Activated B cell treated with CpG ODN at 0.5 μM for 24 hours (primary cell): ENCODE measurements around the gene PROM1. TPM values are rescaled to one million over a fixed set of nuclear protein-coding genes. Genes with fewer than 3 reads are reported as not detected.

ENCODE experiments used
- ATAC-seq: fragments of 200-7000 bp; cut with Tn5 transposase; one replicate; pipeline ENCODE4 v1.10.0; 2021; ENCODE audit warnings: low read depth, mild to moderate bottlenecking, moderate library complexity
- CTCF ChIA-PET: fragments of 350-600 bp; sonication (Branson Sonifier 250); formaldehyde crosslinking; loops from one replicate; lab custom pipeline; 2021; ENCODE audit warnings: antibody characterized with exemption; lab: Charles Lee
- POLR2A ChIA-PET: fragments of 350-600 bp; sonication (Branson Sonifier 250); formaldehyde crosslinking; loops from one replicate; lab custom pipeline; 2021; ENCODE audit warnings: antibody characterized with exemption; lab: Charles Lee
- DNase-seq: peaks from one replicate; pipeline ENCODE4 v3.0.0; 2022
- H3K27ac Mint-ChIP-seq: one replicate; pipeline ENCODE4 v1.8.0; 2020; ENCODE audit warnings: mixed read lengths
- H3K27me3 Mint-ChIP-seq: one replicate; pipeline ENCODE4 v1.8.0; 2021; ENCODE audit warnings: mixed read lengths
- H3K36me3 Mint-ChIP-seq: one replicate; pipeline ENCODE4 v1.8.0; 2021; ENCODE audit warnings: low read depth, mixed read lengths
- H3K4me1 Mint-ChIP-seq: one replicate; pipeline ENCODE4 v1.8.0; 2021; ENCODE audit warnings: mixed read lengths
- H3K4me3 Mint-ChIP-seq: one replicate; pipeline ENCODE4 v1.8.0; 2020; ENCODE audit warnings: mild to moderate bottlenecking, mixed read lengths
- H3K9me3 Mint-ChIP-seq: one replicate; pipeline ENCODE4 v1.8.0; 2020; ENCODE audit warnings: mixed read lengths
- CTCF ChIP-seq: fragments of 200-600 bp; IDR thresholded peaks from one replicate; pipeline ENCODE4 v1.8.0; 2022; ENCODE audit warnings: antibody characterized with exemption, mild to moderate bottlenecking
- intact Hi-C: fragments of 100-400 bp; cut with micrococcal nuclease; formaldehyde crosslinking; loops from one replicate; pipeline ENCODE4 v1.15.1; 2024
- total RNA-seq: library from RNA; stranded (reverse); gene quantifications from 2 replicates; pipeline ENCODE4 v1.2.3, GENCODE V29; 2022

Gene PROM1
- total RNA-seq, 1 donor from 2014 or later: not detected

- H3K9me3 Mint-ChIP-seq: no peaks in the 10 kb centered on the region
- DNase-seq: no peak
- H3K36me3 Mint-ChIP-seq: no peaks in the 10 kb centered on the region
- TF ChIP-seq CTCF: no peak
- no peak overlapping the region for H3K27ac Mint-ChIP-seq
- peaks cover 16% of the 10 kb centered on the region for H3K4me1 Mint-ChIP-seq
- H3K27me3 Mint-ChIP-seq: peaks cover 46% of the 10 kb centered on the region
- H3K4me3 Mint-ChIP-seq: no peak overlapping the region
- no peak for ATAC-seq
- intact Hi-C loops: no loop called here
- POLR2A ChIA-PET: no interaction called here
- CTCF ChIA-PET: no interaction called here
Observed at GRCh38 chr4:16078195-16078760, 5.5 kb downstream of the PROM1 start.

DNA sequence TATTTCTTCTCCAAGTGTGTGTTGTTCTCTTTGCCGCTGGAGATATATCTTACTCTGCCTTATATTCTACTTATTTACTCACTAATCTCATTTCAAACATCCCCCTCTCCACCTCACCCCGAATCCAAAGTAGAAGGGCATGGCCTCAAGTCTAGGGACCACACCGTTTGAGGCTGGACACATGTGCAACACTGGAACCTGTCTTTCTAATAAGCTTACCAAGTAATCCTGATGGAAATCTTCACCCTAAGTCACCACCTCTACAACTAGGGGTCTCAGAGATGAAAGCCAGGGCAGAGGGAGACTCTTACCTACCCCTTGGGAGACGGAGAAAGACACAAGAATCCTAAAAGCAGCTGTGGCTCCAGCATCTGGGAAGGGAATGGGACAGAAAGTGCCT, 6.0 kb downstream of the PROM1 start:
- H3K27me3 Mint-ChIP-seq: peaks cover 47% of the 10 kb centered on the region
- no peak for TF ChIP-seq CTCF
- ChIA-PET POLR2A (no interaction called here), CTCF (no interaction called here)
- no peak overlapping the region for H3K27ac Mint-ChIP-seq
- intact Hi-C loops: no loop called here
- peaks cover 13% of the 10 kb centered on the region for H3K4me1 Mint-ChIP-seq
- no peaks in the 10 kb centered on the region for H3K9me3 Mint-ChIP-seq
- no peak overlapping the region for H3K4me3 Mint-ChIP-seq
- DNase-seq (no peak), ATAC-seq (no peak)
- no peaks in the 10 kb centered on the region for H3K36me3 Mint-ChIP-seq

GRCh38 chr4:16075975-16076757, 7.7 kb downstream of the PROM1 start:
- POLR2A ChIA-PET: no interaction called here
- H3K27me3 Mint-ChIP-seq: peaks cover 41% of the 10 kb centered on the region
- no peaks in the 10 kb centered on the region for H3K9me3 Mint-ChIP-seq
- no peak for ATAC-seq
- intact Hi-C loops: no loop called here
- H3K4me1 Mint-ChIP-seq: no peaks in the 10 kb centered on the region
- no peak for TF ChIP-seq CTCF
- H3K4me3 Mint-ChIP-seq: no peak overlapping the region
- CTCF ChIA-PET: no interaction called here
- H3K36me3 Mint-ChIP-seq: no peaks in the 10 kb centered on the region
- no peak for DNase-seq
- H3K27ac Mint-ChIP-seq: no peak overlapping the region

GRCh38 chr4:16075061-16075460, 8.8 kb downstream of the PROM1 start:
- Mint-ChIP-seq H3K36me3 (no peaks in the 10 kb centered on the region), H3K27ac (no peak overlapping the region), H3K4me3 (no peak overlapping the region), H3K27me3 (peaks cover 40% of the 10 kb centered on the region), H3K4me1 (no peaks in the 10 kb centered on the region), H3K9me3 (no peaks in the 10 kb centered on the region)
- TF ChIP-seq CTCF: no peak
- ATAC-seq (no peak), DNase-seq (no peak)
- intact Hi-C loops: no loop called here
- ChIA-PET POLR2A (no interaction called here), CTCF (no interaction called here)

DNA sequence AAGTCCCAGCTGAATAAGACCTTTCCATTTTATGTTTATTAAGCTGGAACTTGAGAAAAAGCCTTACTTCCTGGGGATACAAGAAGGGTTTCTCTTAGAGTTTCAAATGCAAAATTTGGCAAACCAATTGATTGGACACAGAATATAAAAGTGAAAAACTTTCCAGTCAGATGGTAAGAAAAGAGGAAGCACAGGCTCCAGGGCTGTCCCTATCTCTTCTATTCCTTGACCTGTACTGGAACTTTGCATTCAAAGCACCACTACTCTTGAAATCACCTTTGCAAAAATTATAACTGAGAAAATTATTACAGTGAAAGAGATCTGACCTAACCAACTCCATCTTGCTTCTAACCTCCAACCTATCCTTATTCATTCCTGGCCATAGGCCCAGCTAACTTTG, 11.7 kb downstream of the PROM1 start:
- POLR2A ChIA-PET: no interaction called here
- TF ChIP-seq CTCF: no peak
- Mint-ChIP-seq H3K4me3 (no peak overlapping the region), H3K27me3 (peaks cover 22% of the 10 kb centered on the region), H3K36me3 (no peaks in the 10 kb centered on the region), H3K27ac (no peak overlapping the region), H3K9me3 (no peaks in the 10 kb centered on the region), H3K4me1 (no peaks in the 10 kb centered on the region)
- intact Hi-C loops: no loop called here
- CTCF ChIA-PET: no interaction called here
- ATAC-seq: no peak
- no peak for DNase-seq
